IPS-18c (cell line): ENCODE data around the gene NSRP1.
"Not testable (repeated sequence)": the region's sequence is repeated elsewhere in the genome, so short reads cannot be mapped to it uniquely, and the experiment has no call there.

Source experiments
- H3K4me3 ChIP-seq: 2 replicates; pipeline ENCODE4 v1.7.0; 2013; ENCODE audit warnings: low read depth, mild to moderate bottlenecking, low read length, moderate library complexity; ENCODE audit not compliant: insufficient read depth
- H3K9me3 ChIP-seq: one replicate; pipeline ENCODE4 v1.6.1; 2013; ENCODE audit warnings: mild to moderate bottlenecking, low read length, moderate library complexity; ENCODE audit not compliant: control insufficient read depth, insufficient read depth

The NSRP1 gene

GRCh38 chr17:30200656-30201055 lies 84.0 kb downstream of the NSRP1 start:
- H3K9me3 ChIP-seq, H3K4me3 ChIP-seq: not testable (repeated sequence)

GRCh38 chr17:30203471-30203981 lies 86.9 kb downstream of the NSRP1 start:
- no peak overlapping the region for H3K4me3 ChIP-seq

GRCh38 chr17:30207655-30208054 lies 91.0 kb downstream of the NSRP1 start:
- no peaks in the 10 kb centered on the region for H3K9me3 ChIP-seq
- H3K4me3 ChIP-seq, result no peak overlapping the region

More at GRCh38 chr17:30203471-30203981, 86.9 kb downstream of the NSRP1 start:
- H3K9me3 ChIP-seq, result no peaks in the 10 kb centered on the region

- H3K4me3 ChIP-seq, result no peak overlapping the region
These were observed 91.6 kb downstream of the NSRP1 start for GRCh38 chr17:30208214-30208613.

GRCh38 chr17:30209930-30210329 lies 93.3 kb downstream of the NSRP1 start:
- H3K9me3 ChIP-seq, result no peaks in the 10 kb centered on the region
- H3K4me3 ChIP-seq, result no peak overlapping the region

More at GRCh38 chr17:30208214-30208613, 91.6 kb downstream of the NSRP1 start:
- H3K9me3 ChIP-seq, result no peaks in the 10 kb centered on the region

GRCh38 chr17:30210366-30210765 lies 93.8 kb downstream of the NSRP1 start:
- Histone ChIP-seq H3K9me3 (no peaks in the 10 kb centered on the region), H3K4me3 (no peak overlapping the region)

- no peak overlapping the region for H3K4me3 ChIP-seq
These were observed 94.3 kb downstream of the NSRP1 start for GRCh38 chr17:30210901-30211300.

GRCh38 chr17:30211371-30211770 lies 94.8 kb downstream of the NSRP1 start:
- no peak overlapping the region for H3K4me3 ChIP-seq

More at GRCh38 chr17:30210901-30211300, 94.3 kb downstream of the NSRP1 start:
- H3K9me3 ChIP-seq, result no peaks in the 10 kb centered on the region

GRCh38 chr17:30212750-30213149 lies 96.1 kb downstream of the NSRP1 start:
- Histone ChIP-seq H3K4me3 (no peak overlapping the region), H3K9me3 (no peaks in the 10 kb centered on the region)

More at GRCh38 chr17:30211371-30211770, 94.8 kb downstream of the NSRP1 start:
- no peaks in the 10 kb centered on the region for H3K9me3 ChIP-seq

GRCh38 chr17:30217054-30217453 lies 100.4 kb downstream of the NSRP1 start:
- Histone ChIP-seq H3K9me3 (no peaks in the 10 kb centered on the region), H3K4me3 (no peak overlapping the region)

- Histone ChIP-seq H3K9me3 (no peaks in the 10 kb centered on the region), H3K4me3 (no peak overlapping the region)
These were observed 101.2 kb downstream of the NSRP1 start for GRCh38 chr17:30217746-30218245.

- H3K4me3 ChIP-seq, result no peak overlapping the region
- no peaks in the 10 kb centered on the region for H3K9me3 ChIP-seq
These were observed 102.2 kb downstream of the NSRP1 start for GRCh38 chr17:30218799-30219198.

- H3K4me3 ChIP-seq, result no peak overlapping the region
These were observed 102.7 kb downstream of the NSRP1 start for GRCh38 chr17:30219315-30219714.

GRCh38 chr17:30219833-30220232 lies 103.2 kb downstream of the NSRP1 start:
- H3K9me3 ChIP-seq, result no peaks in the 10 kb centered on the region
- H3K4me3 ChIP-seq, result no peak overlapping the region

More at GRCh38 chr17:30219315-30219714, 102.7 kb downstream of the NSRP1 start:
- H3K9me3 ChIP-seq, result no peaks in the 10 kb centered on the region

- H3K9me3 ChIP-seq, result no peaks in the 10 kb centered on the region
- H3K4me3 ChIP-seq, result no peak overlapping the region
These were observed 103.8 kb downstream of the NSRP1 start for GRCh38 chr17:30220414-30220813.

GRCh38 chr17:30221346-30221745 lies 104.7 kb downstream of the NSRP1 start:
- H3K4me3 ChIP-seq, result no peak overlapping the region
- no peaks in the 10 kb centered on the region for H3K9me3 ChIP-seq

GRCh38 chr17:30222251-30222650 lies 105.6 kb downstream of the NSRP1 start:
- no peaks in the 10 kb centered on the region for H3K9me3 ChIP-seq
- no peak overlapping the region for H3K4me3 ChIP-seq

- no peaks in the 10 kb centered on the region for H3K9me3 ChIP-seq
- no peak overlapping the region for H3K4me3 ChIP-seq
These were observed 106.1 kb downstream of the NSRP1 start for GRCh38 chr17:30222721-30223175.

- H3K9me3 ChIP-seq, result no peaks in the 10 kb centered on the region
- no peak overlapping the region for H3K4me3 ChIP-seq
These were observed 107.9 kb downstream of the NSRP1 start for GRCh38 chr17:30224419-30224960.
